ENCODE data around the gene TMEM204.

TMEM204 gene

GRCh38 chr16:1553946-1554825 is 20.7 kb downstream of the TMEM204 start:
- Histone ChIP-seq H3K4me3 (ENCODE audit: low read length) (no peak overlapping the region), H3K27ac (ENCODE audit: low read length) (no peak overlapping the region), H2AFZ (ENCODE audit: low read depth, low read length) (no peak overlapping the region), H3K4me1 (ENCODE audit: low read length) (no peaks in the 10 kb centered on the region), H3K9me3 (ENCODE audit: insufficient read depth, low read length) (no peaks in the 10 kb centered on the region), H4K20me1 (ENCODE audit: insufficient read depth, low read length) (no peaks in the 10 kb centered on the region), H3K4me2 (ENCODE audit: low read length) (no peak overlapping the region), H3K79me2 (ENCODE audit: low read length) (no peaks in the 10 kb centered on the region), H3K27me3 (ENCODE audit: low read depth, low read length) (no peaks in the 10 kb centered on the region), H3K9ac (ENCODE audit: low read length) (no peak overlapping the region), H3K36me3 (replicated peaks; ENCODE audit: low read depth, low read length) (no peaks in the 10 kb centered on the region)
- no peak for TF ChIP-seq CTCF (IDR thresholded peaks at IDR 0.05; ENCODE audit: low read depth, low read length)
- no peak for TF ChIP-seq EZH2phosphoT487 (IDR thresholded peaks at IDR 0.05; ENCODE audit: low read depth)

- no peak overlapping the region for H3K4me2 ChIP-seq (ENCODE audit: low read length)
- no peak overlapping the region for H3K27ac ChIP-seq (ENCODE audit: low read length)
- no peaks in the 10 kb centered on the region for H3K79me2 ChIP-seq (ENCODE audit: low read length)
- no peak for TF ChIP-seq EZH2phosphoT487 (IDR thresholded peaks at IDR 0.05; ENCODE audit: low read depth)
- no peak for TF ChIP-seq CTCF (IDR thresholded peaks at IDR 0.05; ENCODE audit: low read depth, low read length)
- no peak overlapping the region for H2AFZ ChIP-seq (ENCODE audit: low read depth, low read length)
- H3K9me3 ChIP-seq (ENCODE audit: insufficient read depth, low read length) = no peaks in the 10 kb centered on the region
- no peaks in the 10 kb centered on the region for H3K27me3 ChIP-seq (ENCODE audit: low read depth, low read length)
- no peak overlapping the region for H3K4me3 ChIP-seq (ENCODE audit: low read length)
- H4K20me1 ChIP-seq (ENCODE audit: insufficient read depth, low read length) = no peaks in the 10 kb centered on the region
- no peaks in the 10 kb centered on the region for H3K36me3 ChIP-seq (replicated peaks; ENCODE audit: low read depth, low read length)
- H3K9ac ChIP-seq (ENCODE audit: low read length) = no peak overlapping the region
- no peaks in the 10 kb centered on the region for H3K4me1 ChIP-seq (ENCODE audit: low read length)
Measured at GRCh38 chr16:1554826-1555445, 21.5 kb downstream of the TMEM204 start.

- Histone ChIP-seq H3K9ac (ENCODE audit: low read length) (no peak overlapping the region), H3K4me2 (ENCODE audit: low read length) (no peak overlapping the region), H3K36me3 (replicated peaks; ENCODE audit: low read depth, low read length) (no peaks in the 10 kb centered on the region), H3K27ac (ENCODE audit: low read length) (no peak overlapping the region), H4K20me1 (ENCODE audit: insufficient read depth, low read length) (no peaks in the 10 kb centered on the region), H3K27me3 (ENCODE audit: low read depth, low read length) (no peaks in the 10 kb centered on the region), H2AFZ (ENCODE audit: low read depth, low read length) (no peak overlapping the region), H3K79me2 (ENCODE audit: low read length) (no peaks in the 10 kb centered on the region), H3K9me3 (ENCODE audit: insufficient read depth, low read length) (no peaks in the 10 kb centered on the region), H3K4me3 (ENCODE audit: low read length) (no peak overlapping the region), H3K4me1 (ENCODE audit: low read length) (no peaks in the 10 kb centered on the region)
- TF ChIP-seq EZH2phosphoT487 (IDR thresholded peaks at IDR 0.05; ENCODE audit: low read depth) = no peak
- TF ChIP-seq CTCF (IDR thresholded peaks at IDR 0.05; ENCODE audit: low read depth, low read length) = no peak
Measured at GRCh38 chr16:1556254-1556653, 22.8 kb downstream of the TMEM204 start.

GRCh38 chr16:1557074-1557473 is 23.6 kb downstream of the TMEM204 start:
- H3K4me3 ChIP-seq (ENCODE audit: low read length) = no peak overlapping the region
- H3K36me3 ChIP-seq (replicated peaks; ENCODE audit: low read depth, low read length) = no peaks in the 10 kb centered on the region
- no peaks in the 10 kb centered on the region for H3K27me3 ChIP-seq (ENCODE audit: low read depth, low read length)
- H3K4me2 ChIP-seq (ENCODE audit: low read length) = no peak overlapping the region
- no peaks in the 10 kb centered on the region for H4K20me1 ChIP-seq (ENCODE audit: insufficient read depth, low read length)
- no peak overlapping the region for H3K27ac ChIP-seq (ENCODE audit: low read length)
- H3K9me3 ChIP-seq (ENCODE audit: insufficient read depth, low read length) = no peaks in the 10 kb centered on the region
- TF ChIP-seq EZH2phosphoT487 (IDR thresholded peaks at IDR 0.05; ENCODE audit: low read depth) = no peak
- no peak for TF ChIP-seq CTCF (IDR thresholded peaks at IDR 0.05; ENCODE audit: low read depth, low read length)
- no peak overlapping the region for H3K9ac ChIP-seq (ENCODE audit: low read length)
- H3K4me1 ChIP-seq (ENCODE audit: low read length) = no peaks in the 10 kb centered on the region
- H3K79me2 ChIP-seq (ENCODE audit: low read length) = no peaks in the 10 kb centered on the region
- no peak overlapping the region for H2AFZ ChIP-seq (ENCODE audit: low read depth, low read length)
